NOMO-1 (cell line): Measurements from ENCODE around the gene CNPY4.

Experiments used
- DNase-seq, 2 experiments: peaks; one replicate each; lab custom pipeline; 2025; ENCODE audit not compliant: unreplicated experiment in 2 of 2; lab: John Stamatoyannopoulos, UW

Gene CNPY4

DNA sequence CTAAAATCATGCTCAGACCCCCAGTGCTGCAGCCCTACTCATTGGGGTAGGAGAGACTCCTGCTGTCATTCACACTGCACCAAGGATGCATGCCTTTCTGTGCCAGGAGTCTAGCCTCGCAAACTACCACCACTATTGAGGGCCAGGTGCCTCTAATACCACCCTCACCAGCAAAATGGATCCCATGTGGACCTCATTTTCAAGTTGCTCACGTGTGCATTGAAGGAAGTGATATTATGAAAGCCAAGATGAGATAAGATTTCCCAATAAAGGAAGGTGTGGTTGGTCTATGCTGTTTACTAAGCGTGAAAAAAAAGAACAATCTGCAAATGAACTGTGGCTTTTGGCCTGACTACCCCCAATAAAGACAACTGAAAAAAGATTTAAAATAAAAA lies 22.1 kb downstream of the CNPY4 start:
- DNase-seq, result peak; percentile 90 to 91

DNA sequence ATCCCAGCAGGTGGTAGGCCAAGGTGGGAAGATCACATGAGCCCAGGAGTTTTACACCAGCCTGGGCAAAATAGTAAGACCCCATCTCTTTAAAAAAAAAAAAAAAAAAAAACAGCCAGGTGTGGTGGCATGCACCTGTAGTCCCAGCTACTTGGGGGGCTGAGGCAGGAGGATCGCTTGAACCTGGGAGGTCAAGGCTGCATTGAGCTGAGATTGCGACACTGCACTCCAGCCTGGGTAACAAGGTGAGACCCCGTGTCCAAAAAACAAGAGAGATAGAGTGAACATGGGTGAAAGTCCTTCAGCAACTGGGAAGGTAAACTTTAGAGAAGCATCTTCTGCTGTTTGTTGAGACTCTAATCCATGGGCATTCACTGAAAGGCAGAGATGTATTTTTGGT lies 23.0 kb downstream of the CNPY4 start:
- DNase-seq, result no peak

DNA sequence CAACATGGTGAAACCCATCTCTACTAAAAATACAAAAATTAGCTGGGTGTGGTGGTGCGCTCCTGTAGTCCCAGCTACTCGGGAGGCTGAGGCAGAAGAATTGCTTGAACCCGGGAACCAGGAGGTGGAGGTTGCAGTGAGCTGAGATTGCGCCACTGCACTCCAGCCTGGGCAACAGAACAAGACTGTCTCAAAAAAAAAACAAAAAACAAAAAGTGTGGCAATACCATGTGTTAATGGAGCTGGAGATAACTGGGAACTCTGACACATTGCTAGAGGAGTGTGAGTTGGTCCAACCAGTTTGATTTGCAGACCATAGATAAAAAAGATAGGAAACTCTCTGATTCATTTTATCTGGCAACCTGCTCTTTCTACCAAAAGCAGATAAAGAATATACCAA lies 26.9 kb downstream of the CNPY4 start:
- DNase-seq, result peak in 1 of 2 experiments; percentile 37

DNA sequence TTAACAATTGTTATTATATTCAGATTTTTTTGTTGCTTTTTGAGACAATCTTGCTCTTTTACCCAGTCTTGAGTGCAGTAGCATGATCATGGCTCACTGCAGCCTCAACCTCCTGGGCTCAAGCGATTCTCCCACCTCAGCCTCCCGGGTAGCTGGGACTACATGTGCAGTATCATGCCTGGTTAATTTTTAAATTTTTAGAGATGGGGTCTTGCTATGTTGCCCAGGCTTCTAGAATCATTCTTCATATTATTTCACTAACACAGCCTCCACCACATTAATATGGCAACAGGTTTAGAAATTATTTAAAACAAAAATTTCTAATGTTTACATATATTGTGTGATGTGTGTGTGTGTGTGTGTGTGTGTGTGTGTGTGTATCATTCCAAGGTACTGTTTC lies 27.8 kb downstream of the CNPY4 start:
- no peak for DNase-seq

DNA sequence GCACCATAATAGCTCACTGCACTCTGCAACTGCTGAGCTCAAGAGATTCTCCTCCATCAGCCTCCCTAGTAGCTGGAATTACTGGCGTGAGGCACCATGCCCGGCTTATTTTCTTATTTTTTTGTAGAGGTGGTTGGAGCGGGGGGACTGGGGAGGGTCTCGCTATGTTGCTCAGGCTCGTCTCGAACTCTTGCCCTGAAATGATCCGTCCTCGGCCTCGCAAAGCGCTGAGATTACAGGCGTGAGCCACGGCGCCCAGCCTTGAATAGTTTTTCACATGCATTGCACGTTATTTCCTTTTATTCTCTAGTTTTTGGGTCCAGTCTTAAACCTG lies 28.8 kb downstream of the CNPY4 start:
- DNase-seq, result no peak

DNA sequence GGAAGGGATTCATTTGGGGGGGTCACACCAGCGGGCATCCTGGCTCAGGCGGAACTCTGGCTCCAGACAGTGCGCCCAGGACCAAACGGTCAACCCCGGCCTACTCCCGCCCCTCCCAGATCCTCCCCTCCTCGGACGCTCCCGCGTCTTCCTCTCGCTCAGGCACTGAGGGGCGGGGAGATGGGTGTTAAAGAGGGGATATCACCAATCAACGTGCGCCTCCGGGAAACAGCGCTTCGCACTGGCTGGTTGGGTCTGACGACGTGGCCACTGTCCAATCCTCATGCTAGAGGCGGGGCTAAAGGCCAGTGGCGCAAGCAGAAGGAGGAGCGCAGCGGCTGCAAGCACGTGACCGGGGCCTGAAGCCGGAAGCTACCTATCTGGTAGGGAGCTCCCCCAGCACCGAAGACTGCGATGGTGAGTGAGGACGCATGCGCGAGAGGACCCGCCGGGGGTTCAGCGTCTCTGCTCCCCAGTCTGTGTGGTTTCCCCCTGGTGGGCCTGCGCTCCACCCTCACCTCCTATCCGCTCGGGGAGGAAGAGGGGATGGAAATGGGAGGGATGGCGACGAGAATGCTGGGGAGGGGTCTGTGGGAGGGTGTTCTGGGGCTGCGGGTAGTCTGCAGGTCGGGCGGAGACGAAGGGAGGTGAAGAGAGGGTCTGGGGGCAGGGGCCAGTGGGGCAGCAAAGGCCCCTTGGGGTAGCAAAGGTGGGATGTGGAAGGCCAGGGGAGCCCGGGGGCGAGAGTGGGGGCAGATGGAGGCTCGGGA lies 29.3 kb downstream of the CNPY4 start, which contains the start of gene LAMTOR4:
LAMTOR4 (plus strand) TSS at position 360 of the 770 bp plus-strand sequence; CDS start at position 415, 55 bp downstream.
- DNase-seq, result peak; percentile 100

DNA sequence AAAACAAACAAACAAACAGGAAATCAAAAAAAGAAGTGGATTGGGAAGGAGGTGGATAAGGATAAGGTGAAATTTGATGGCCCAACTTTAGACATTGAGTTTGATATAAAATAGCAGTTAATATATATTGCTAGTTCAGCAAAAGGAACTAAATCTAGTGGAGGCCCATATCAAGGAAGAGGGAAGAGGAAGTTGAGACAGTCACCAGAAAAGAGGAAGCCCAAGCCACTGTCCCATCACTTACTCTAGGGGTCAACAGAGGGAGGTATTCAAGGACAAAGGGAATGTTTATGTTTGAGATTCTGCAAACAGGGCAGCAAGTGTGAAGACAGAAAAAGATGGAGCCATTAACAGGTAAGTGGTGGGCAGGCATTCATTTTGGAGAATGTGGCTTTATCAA lies 33.0 kb downstream of the CNPY4 start:
- DNase-seq, result peak; percentile 88 to 97

DNA sequence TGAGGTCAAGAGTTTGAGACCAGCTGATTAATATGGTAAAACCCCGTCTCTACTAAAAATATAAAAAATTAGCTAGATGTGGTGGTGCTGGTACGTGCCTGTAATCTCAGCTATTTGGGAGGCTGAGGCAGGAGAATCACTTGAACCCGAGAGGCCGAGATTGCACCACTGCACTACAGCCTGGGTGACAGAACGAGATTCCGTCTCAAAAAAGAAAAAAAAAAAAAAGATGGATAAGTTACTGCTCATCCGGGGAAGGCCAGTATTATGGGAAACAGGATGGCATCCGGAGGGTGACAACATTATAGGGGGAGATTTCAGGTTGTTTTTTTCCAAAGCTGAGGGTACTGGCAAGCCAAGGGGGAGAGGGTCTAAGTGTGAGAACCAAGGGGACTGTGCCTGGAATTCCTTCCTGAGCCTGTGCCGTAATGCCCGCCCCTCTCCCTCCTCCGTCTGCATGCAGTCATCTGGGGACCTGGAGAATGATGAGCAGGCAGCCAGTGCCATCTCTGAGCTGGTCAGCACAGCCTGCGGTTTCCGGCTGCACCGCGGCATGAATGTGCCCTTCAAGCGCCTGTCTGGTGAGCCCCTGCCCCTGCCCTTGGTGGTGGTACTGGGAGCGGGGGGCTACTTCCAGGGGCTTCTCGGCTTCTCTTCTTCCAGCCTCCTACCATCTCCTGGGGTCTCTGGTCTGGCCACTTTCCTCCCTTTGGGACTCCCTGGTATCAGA lies 33.7 kb downstream of the CNPY4 start:
- DNase-seq, result no peak

DNA sequence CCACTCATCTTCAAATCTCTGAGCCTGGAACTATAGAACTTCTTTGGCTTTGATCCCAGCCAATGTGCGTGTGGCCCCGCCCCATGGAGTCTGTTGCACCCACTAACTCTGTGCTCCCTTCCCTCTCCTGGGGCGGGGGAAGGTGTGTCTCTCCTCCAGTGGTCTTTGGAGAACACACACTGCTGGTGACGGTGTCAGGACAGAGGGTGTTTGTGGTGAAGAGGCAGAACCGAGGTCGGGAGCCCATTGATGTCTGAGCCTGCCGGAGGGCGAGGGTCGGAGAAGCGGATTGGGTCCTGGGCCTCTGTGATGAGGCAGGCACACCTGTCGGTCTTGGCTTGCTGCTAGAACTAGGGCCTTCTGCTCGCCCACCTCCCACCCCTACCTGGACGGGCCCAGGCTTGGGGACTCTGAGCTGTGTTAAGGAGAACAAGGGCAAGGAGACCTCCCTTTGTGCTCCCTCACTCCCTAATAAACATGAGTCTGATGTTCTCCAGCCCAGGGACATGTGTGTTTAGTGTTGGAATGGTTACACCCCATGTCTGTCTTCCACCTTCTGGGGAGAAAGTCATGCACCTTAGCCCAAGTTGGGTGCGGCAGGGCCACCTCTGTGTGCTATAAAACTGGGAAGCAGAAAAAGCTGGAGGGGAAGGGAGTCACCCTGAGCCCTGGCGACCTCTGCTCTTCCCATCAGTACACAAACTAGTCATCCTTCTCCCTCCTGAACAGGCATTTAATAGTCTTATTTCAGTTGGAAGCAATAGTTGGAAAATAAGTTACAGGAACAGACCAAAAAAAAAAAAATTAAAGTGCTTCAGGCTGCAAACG lies 34.5 kb downstream of the CNPY4 start:
- DNase-seq, result no peak

DNA sequence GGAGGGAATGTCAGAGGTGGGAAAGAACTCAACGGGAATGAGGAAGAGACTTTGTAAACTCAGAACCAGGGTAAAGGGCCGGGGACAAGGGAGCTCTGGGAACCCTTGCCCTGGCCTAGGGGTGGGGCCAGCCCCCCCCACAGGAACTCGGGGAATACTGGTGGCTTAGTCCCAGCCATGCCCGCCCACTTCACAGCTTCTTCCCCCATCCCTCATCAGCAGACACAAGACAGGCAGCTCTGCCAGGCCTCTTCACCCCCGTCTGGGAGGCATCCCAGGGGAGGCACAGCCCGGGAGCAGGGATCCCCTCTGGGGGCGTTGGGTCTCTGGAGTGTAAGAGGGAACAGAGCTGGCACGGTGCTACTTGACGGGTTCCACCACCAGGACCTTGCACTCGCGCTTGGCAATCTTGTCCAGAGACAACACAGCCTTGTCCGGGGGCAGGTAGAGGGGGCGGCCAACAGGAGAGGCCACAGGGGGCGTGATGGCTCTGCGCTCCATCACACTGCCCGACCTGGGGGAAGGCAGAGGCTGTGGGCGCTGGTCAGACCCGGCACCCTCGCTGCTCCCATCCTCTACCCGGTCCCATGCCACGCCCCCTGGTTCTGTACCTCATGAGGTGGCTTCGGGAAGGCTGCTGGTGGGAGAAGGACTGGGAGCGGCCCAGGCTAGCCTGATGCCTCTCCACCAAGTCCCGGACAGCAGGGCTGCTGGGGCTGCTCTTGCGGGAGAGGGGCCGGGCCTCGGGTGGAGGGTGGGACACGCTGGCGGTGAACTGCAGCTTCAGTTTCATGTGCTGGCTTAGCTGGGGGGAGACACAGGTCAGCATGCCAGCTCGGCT lies 35.4 kb downstream of the CNPY4 start:
- no peak for DNase-seq

DNA sequence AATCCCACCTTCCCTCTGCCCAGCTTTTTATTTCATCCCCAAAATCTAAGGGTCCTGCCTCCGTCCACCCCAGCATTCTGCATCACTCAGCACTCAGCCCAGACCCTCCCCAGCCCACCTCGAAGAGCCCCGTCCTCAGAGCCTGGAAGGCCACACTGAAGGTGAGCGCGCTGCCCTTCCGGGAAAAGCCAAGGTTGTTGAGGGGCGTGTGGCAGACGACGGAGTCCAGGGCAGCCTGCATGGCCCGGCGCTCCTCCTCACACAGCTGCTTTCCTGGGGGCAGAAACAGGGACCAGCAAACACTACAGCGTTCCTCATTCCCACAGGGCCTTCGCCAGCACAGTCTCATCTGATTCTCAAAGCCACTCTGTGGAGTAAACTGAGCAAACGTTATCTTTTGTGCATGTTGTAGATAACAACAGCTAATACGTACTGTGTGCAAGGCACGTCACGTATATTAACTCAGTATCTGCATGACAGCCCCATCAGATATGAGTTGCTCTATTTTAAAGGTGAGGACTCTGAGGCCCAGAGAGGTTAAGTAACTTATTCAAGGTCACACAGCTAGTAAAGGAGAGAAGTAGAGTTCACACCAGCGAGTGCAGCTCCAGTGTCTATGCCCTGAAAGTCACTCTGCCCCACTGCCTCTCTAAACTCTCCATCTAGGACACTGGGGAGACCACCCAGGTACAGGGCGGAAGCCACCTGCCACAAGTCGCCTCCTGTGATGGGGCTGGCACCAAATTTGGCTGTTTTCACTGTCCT lies 36.3 kb downstream of the CNPY4 start:
- DNase-seq, result no peak

DNA sequence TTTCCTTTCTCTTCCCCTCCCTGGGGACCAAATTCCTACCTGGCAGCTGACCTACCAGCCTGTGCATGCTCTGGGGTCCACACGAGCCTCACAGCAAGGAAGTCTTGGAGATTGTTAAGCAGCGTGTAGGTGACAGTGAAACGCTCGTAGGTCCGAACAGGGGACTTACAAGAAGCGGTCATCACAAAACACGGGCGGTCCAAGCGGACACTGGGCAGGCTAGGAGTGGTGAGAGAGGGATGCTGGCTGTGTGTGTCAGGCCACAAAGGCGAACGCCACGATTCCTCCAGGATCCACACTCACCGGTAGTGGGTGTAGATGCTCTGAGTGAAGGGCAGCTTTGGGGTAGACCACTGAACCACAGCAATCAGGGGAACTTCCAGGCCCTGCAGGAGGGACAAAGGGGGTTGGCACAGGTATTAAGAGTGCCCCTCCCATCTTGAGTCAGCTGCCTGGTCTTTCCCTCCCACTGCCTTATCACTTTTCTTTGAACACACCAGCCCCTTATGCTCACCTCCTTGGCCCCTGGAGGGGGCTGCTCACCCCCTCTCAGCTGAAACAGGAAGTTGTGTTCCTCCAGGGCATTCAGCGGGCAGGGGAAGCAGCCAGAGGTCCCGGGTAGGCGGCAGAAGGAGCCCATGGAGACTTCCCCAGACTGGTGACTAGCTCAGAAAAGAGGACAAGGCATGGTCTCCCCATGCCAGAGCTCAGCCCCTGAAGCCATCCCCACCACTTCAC lies 37.1 kb downstream of the CNPY4 start:
- DNase-seq, result peak; percentile 28 to 45

DNA sequence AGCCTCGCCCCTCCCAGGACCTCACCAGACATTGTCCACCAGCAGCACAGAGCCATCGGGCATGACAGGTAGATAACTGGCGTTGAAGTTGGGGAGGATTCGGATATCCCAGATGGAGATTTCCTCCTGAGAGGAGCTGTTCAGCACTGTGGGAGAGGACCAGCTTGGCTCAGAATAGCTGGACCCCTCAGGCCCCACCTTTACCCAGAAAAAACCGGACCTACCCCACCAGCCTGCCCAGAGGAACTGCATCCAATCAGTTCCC lies 37.6 kb downstream of the CNPY4 start:
- DNase-seq, result no peak

DNA sequence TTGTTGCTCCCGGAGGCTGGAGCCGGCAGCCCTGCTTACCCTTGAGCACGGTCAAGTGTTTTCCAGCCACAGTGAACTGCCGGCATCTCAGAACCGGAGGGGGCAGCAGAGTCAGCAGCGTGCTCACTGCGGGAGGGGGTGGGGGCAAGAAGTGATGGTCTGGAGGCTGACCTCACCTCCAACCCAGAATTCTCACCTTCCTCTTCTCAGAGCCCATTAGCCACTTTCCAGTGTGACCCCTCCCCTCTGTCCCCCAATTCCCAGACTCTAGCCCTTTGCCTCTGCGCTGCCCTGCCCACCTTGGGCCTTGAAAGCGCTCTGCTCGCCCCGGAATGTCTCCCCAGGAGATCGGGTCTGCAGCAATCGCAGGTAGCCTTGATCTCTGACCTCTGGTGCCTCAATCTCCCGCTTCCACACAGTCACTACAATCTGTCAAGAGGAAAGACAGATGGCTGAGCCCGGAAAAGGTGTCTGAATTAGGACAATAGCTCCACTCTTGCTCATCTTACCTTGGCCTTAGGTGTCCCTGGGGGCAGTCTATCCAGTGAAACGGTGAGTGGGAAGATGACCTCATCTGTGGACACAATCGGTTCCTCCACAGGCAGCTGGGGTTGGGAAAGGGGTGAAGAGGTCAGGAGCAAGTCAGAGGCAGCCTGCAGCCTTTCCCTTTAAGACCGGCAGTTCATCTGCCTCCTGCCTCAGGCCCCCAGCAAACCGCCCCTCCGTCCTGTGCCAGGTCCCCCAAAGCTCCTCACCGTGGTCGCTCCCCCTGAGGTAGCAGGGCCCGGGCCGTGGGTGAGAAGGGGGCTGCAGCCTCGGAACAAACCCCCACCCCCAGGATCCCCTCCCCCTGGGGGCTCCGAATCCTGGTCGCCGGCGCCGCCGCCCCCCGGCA lies 38.1 kb downstream of the CNPY4 start:
- DNase-seq, result no peak

DNA sequence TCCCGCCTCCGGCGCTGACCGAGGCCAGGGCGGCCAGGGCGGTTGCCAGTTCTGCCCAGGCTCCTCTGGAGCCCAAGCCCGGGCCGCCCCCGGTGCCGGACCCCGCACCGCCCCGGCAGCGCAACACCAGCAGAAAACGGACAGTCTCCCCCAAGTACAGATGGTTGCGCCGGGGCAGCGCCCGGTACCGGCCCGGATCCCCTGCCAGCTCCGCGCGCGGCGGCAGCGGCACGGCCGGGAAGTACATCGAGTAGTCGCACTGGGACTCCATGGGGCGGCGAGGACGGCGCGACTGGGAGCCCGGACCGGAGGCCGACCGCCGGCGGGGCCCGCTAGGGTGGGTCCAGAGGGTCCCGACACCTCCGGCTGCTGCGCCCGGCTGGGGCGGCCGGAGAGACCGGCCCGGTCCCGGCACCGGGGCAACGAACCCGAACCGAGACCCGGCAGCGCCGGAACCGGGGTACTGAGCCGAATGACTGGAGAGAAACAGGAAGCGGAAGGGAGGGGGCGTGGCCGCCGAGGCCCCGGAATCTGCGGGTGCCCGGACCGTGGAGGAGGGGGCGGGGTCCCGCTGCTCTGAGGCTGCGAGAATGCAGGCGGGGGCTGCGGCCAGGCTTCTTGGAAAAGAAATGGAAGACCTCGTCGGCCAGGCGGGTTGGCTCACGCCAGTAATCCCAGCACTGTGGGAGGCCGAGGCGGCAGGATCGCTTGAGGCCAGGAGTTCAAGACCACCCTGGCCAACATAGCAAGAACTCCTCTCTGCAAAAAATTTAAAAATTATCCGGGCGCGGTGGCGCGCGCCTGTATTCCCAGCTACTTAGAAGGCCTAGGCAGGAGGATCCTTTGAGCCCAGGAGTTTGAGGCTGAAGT lies 39.0 kb downstream of the CNPY4 start, which contains the start of gene TRAPPC14:
TRAPPC14 (minus strand) TSS at position 495 of the 870 bp plus-strand sequence; CDS start at position 271, 224 bp downstream.
- DNase-seq, result peak; percentile 91 to 95

DNA sequence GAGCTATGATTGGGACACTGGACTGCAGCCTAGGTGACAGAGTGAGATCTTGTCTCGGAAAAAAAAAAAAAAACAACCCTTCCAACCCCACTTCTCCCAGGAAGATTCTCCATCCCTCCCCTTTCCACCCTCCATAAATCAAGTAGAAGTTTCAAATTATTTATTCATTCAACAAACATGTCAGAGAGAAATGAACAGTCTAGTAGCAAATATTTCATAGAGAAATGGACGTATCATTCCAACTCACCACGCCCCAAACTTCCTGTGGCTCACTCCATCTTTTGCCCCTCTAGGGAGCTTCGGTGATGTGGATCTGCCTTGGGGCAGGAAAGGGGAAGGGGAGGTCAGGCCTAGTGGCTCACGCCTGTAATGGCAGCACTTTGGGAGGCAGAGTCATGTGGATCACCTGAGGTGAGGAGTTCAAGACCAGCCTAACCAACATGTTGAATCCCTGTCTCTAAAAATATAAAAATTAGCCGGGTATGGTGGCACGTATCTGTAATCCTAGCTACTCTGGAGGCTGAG lies 39.7 kb downstream of the CNPY4 start:
- DNase-seq, result no peak

DNA sequence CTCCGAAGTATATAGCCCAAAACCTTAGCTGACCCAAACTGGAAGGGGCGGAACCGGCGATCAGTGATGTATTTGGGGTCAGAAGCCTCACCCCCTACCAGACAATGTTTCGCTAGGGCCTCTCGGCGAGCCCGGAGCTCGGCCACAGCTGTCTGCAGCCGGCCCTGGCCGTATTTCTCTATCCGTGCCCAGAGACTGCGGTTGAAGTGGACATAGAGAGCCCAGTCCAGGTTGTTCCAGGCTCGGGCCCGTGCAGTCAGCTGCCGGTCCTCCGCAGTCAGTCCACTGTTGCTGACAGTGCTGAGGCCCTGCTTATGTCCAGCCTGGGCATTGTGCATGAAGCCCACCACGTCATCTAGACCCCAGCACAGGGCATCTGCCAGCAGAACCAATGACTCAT lies 40.6 kb downstream of the CNPY4 start:
- DNase-seq, result no peak
